Heart left ventricle (tissue), 13 donors: Measurements from ENCODE around the gene KIF12.

Source experiments
- CTCF ChIP-seq, 12 donors: fragments of 200-600 bp; sonication (generic) in 4 of 12; IDR thresholded peaks; one replicate each; pipeline versions ENCODE4 v1.5.0 to v1.8.0; 2018 to 2022; ENCODE audit warnings: antibody characterized with exemption in 12 of 12, mild to moderate bottlenecking in 5 of 12
- POLR2A ChIP-seq, 2 donors: fragments of 450-650 bp; IDR thresholded peaks; one replicate each; pipeline ENCODE4 v1.6.1; 2017; ENCODE audit warnings: antibody characterized with exemption in 2 of 2, mild to moderate bottlenecking in 2 of 2, moderate library complexity in 2 of 2
- donor health status: ischemic (EF 13 %, LVEDD 7.1; RV severe dilation, severe dysfunction).
- donor health status: DM: no; HTN: yes; CAD: no.
- donor health status: DM: no; HTN: no; CAD: no.
- donor health status: ischemic (EF 25% LVEDD 6.9; RV normal size, moderate dysfunction).
- donor health status: ischemic (EF 25% LVEDD 5.7; RV mildly dilated, moderate dysfunction).
- donor health status: ischemic (EF 35%, LVEDD 5.7; RV mildly dilated, moderate dysfunction).
- donor health status: nonischemic (EF 11% LVEDD 7.7; RV severe dilation, severe dysfunction).
- donor health status: DM: yes; HTN: yes; CAD: no.
- donor health status: PGD.
- donor health status: ischemic (EF 29% LVEDD 5.4; RV normal size, mild dysfunction).
- donor health status: nonischemic (EF 23%, LVEDD 6.1; RV moderate dilation, normal function).

GRCh38 chr9:114093761-114094505 lies 5.2 kb downstream of the KIF12 start:
- TF ChIP-seq CTCF (IDR thresholded peaks at IDR 0.05) = no peak
- no peak for TF ChIP-seq POLR2A (IDR thresholded peaks at IDR 0.05)
